Thymus (tissue), 11 donors: ENCODE measurements around the gene CCL7. TPM values are rescaled to one million over a fixed set of nuclear protein-coding genes. Genes with fewer than 3 reads are reported as not detected.
A peak's percentile ranks its signal among the peaks of the same experiment; 100 is the strongest.

Experiments
- DNase-seq, 9 donors: peaks; one replicate each; pipeline ENCODE4 v3.0.0-alpha.2; 2013; ENCODE audit warnings: low spot score in 9 of 9, low read depth in 6 of 9, missing footprints in 1 of 9
- H3K27ac ChIP-seq, 2 donors: one replicate each; pipeline ENCODE4 v1.5.1; 2013; ENCODE audit warnings: control low read depth in 1 of 2, low read depth in 1 of 2, low read length in 1 of 2, mild to moderate bottlenecking in 1 of 2, moderate library complexity in 1 of 2
- H3K27me3 ChIP-seq, 2 donors: one replicate each; pipeline ENCODE4 v1.5.1; 2013; ENCODE audit warnings: low read length in 1 of 2; ENCODE audit not compliant: control insufficient read depth in 2 of 2, insufficient read depth in 1 of 2
- H3K36me3 ChIP-seq, 2 donors: one replicate each; pipeline ENCODE4 v1.5.1; 2013; ENCODE audit warnings: low read length in 1 of 2, mild to moderate bottlenecking in 1 of 2, moderate library complexity in 1 of 2; ENCODE audit not compliant: control insufficient read depth in 2 of 2, insufficient read depth in 2 of 2
- H3K4me1 ChIP-seq, 2 donors: one replicate each; pipeline ENCODE4 v1.5.1; 2013; ENCODE audit warnings: low read length in 2 of 2; ENCODE audit not compliant: control insufficient read depth in 2 of 2, insufficient read depth in 2 of 2
- H3K4me3 ChIP-seq, 2 donors: one replicate each; pipeline ENCODE4 v1.5.1; 2013; ENCODE audit warnings: low read length in 2 of 2, control low read depth in 1 of 2, mild to moderate bottlenecking in 1 of 2
- H3K9me3 ChIP-seq, 2 donors: one replicate each; pipeline ENCODE4 v1.5.1; 2013; ENCODE audit warnings: low read length in 1 of 2, mild to moderate bottlenecking in 1 of 2; ENCODE audit not compliant: control insufficient read depth in 2 of 2, insufficient read depth in 1 of 2
- WGBS: extraction: QIAGEN DNeasy Blood & Tissue Kit; methylation state at CpG from one replicate; pipeline ENCODE4 v1.1.7; 2013; 5-methylcytosine and 5-hydroxymethylcytosine counted together
- polyA plus RNA-seq: library from polyadenylated mRNA; stranded (reverse); fragments of 200-250 nt; gene quantifications from one replicate; pipeline ENCODE4 v1.2.3, GENCODE V29; 2013
- total RNA-seq: library from RNA; stranded (reverse); fragments of 120-200 nt; gene quantifications from one replicate; pipeline ENCODE4 v1.2.4, GENCODE V29; 2013
- donor health status: healthy.

Gene CCL7
- total and polyA plus RNA-seq, 2 donors: 0.47 to 5.4 TPM

- no peaks in the 10 kb centered on the region for H3K27me3 ChIP-seq
- 96% methylated on average over 6 of the region's 6 CpGs for WGBS
- no peaks in the 10 kb centered on the region for H3K4me1 ChIP-seq
- DNase-seq: no peak
- H3K27ac ChIP-seq: no peak overlapping the region
- no peak overlapping the region for H3K4me3 ChIP-seq
- no peaks in the 10 kb centered on the region for H3K36me3 ChIP-seq
- no peaks in the 10 kb centered on the region for H3K9me3 ChIP-seq
Measured at GRCh38 chr17:34291721-34292348, 21.8 kb downstream of the CCL7 start.

GRCh38 chr17:34299027-34299426 is 29.0 kb downstream of the CCL7 start:
- 97% methylated on average over 2 of the region's 2 CpGs for WGBS
- no peak for DNase-seq
- Histone ChIP-seq H3K27ac (no peak overlapping the region), H3K4me1 (peaks cover 0 to 8% of the 10 kb centered on the region in 2 donors), H3K4me3 (no peak overlapping the region), H3K36me3 (no peaks in the 10 kb centered on the region), H3K9me3 (no peaks in the 10 kb centered on the region), H3K27me3 (no peaks in the 10 kb centered on the region)

- peak overlapping the region; percentile 57 to 60 for H3K27ac ChIP-seq
- WGBS: 92% methylated on average over 3 of the region's 3 CpGs
- no peak overlapping the region for H3K4me3 ChIP-seq
- no peak for DNase-seq
- H3K27me3 ChIP-seq: no peaks in the 10 kb centered on the region
- H3K36me3 ChIP-seq: no peaks in the 10 kb centered on the region
- H3K4me1 ChIP-seq: peaks cover 0 to 8% of the 10 kb centered on the region in 2 donors
- no peaks in the 10 kb centered on the region for H3K9me3 ChIP-seq
Measured at GRCh38 chr17:34299956-34300577, 30.0 kb downstream of the CCL7 start.

GRCh38 chr17:34300652-34301370 is 30.8 kb downstream of the CCL7 start:
- Histone ChIP-seq H3K9me3 (no peaks in the 10 kb centered on the region), H3K36me3 (no peaks in the 10 kb centered on the region), H3K27me3 (no peaks in the 10 kb centered on the region), H3K4me3 (no peak overlapping the region), H3K27ac (peak overlapping the region in 1 of 2 donors; percentile 57), H3K4me1 (peaks cover 0 to 8% of the 10 kb centered on the region in 2 donors)
- no peak for DNase-seq
- WGBS: 91% methylated on average over 3 of the region's 3 CpGs

- no peak overlapping the region for H3K4me3 ChIP-seq
- H3K9me3 ChIP-seq: no peaks in the 10 kb centered on the region
- no peak for DNase-seq
- H3K27ac ChIP-seq: no peak overlapping the region
- WGBS: 96% methylated on average over 2 of the region's 2 CpGs
- no peaks in the 10 kb centered on the region for H3K27me3 ChIP-seq
- H3K4me1 ChIP-seq: peaks cover 0 to 10% of the 10 kb centered on the region in 2 donors
- no peaks in the 10 kb centered on the region for H3K36me3 ChIP-seq
Measured at GRCh38 chr17:34301986-34302385, 32.0 kb downstream of the CCL7 start.

- WGBS: 96% methylated on average over 1 of the region's 1 CpG
- no peaks in the 10 kb centered on the region for H3K36me3 ChIP-seq
- no peaks in the 10 kb centered on the region for H3K27me3 ChIP-seq
- peaks cover 0 to 10% of the 10 kb centered on the region in 2 donors for H3K4me1 ChIP-seq
- H3K9me3 ChIP-seq: no peaks in the 10 kb centered on the region
- no peak overlapping the region for H3K27ac ChIP-seq
- H3K4me3 ChIP-seq: no peak overlapping the region
- no peak for DNase-seq
Measured at GRCh38 chr17:34302636-34303035, 32.6 kb downstream of the CCL7 start.

GRCh38 chr17:34303606-34304005 is 33.6 kb downstream of the CCL7 start:
- 97% methylated on average over 2 of the region's 2 CpGs for WGBS

GRCh38 chr17:34305061-34305460 is 35.0 kb downstream of the CCL7 start:
- over 99% methylated on average over 4 of the region's 4 CpGs for WGBS
- H3K4me1 ChIP-seq: peaks cover 0 to 6% of the 10 kb centered on the region in 2 donors
- no peaks in the 10 kb centered on the region for H3K27me3 ChIP-seq
- no peak for DNase-seq
- H3K4me3 ChIP-seq: no peak overlapping the region
- H3K27ac ChIP-seq: no peak overlapping the region
- no peaks in the 10 kb centered on the region for H3K9me3 ChIP-seq
- H3K36me3 ChIP-seq: no peaks in the 10 kb centered on the region

More at GRCh38 chr17:34303606-34304005, 33.6 kb downstream of the CCL7 start:
- H3K27me3 ChIP-seq: no peaks in the 10 kb centered on the region
- peaks cover 0 to 10% of the 10 kb centered on the region in 2 donors for H3K4me1 ChIP-seq
- DNase-seq: no peak
- no peaks in the 10 kb centered on the region for H3K9me3 ChIP-seq
- no peak overlapping the region for H3K27ac ChIP-seq
- no peak overlapping the region for H3K4me3 ChIP-seq
- no peaks in the 10 kb centered on the region for H3K36me3 ChIP-seq

- no peaks in the 10 kb centered on the region for H3K27me3 ChIP-seq
- H3K4me1 ChIP-seq: peaks cover 0 to 6% of the 10 kb centered on the region in 2 donors
- H3K9me3 ChIP-seq: no peaks in the 10 kb centered on the region
- H3K27ac ChIP-seq: no peak overlapping the region
- no peak for DNase-seq
- H3K36me3 ChIP-seq: no peaks in the 10 kb centered on the region
- no peak overlapping the region for H3K4me3 ChIP-seq
Measured at GRCh38 chr17:34305606-34306005, 35.6 kb downstream of the CCL7 start.
